ENCODE results near the gene THSD4.

GRCh38 chr15:71254491-71254890 is 139.2 kb downstream of the THSD4 start:
- TF ChIP-seq CTCF (IDR thresholded peaks at IDR 0.05; ENCODE audit: insufficient read depth, low read length) (no peak), POLR2AphosphoS5 (IDR thresholded peaks at IDR 0.05; ENCODE audit: low read depth) (no peak), GABPA (IDR thresholded peaks at IDR 0.05; ENCODE audit: low read depth) (no peak)

Data from HL-60 (cell line).